Erythroblast (primary cell): ENCODE measurements around the gene ABCB9.

Experiments used
- GATA1 ChIP-seq: IDR thresholded peaks from 2 replicates; pipeline ENCODE4 v1.6.1; 2011; ENCODE audit warnings: low read depth, mild to moderate bottlenecking, control low read depth, low read length, moderate library complexity
- POLR2A ChIP-seq: IDR thresholded peaks from 2 replicates; pipeline ENCODE4 v1.6.1; 2011; ENCODE audit warnings: mild to moderate bottlenecking, low read length

DNA sequence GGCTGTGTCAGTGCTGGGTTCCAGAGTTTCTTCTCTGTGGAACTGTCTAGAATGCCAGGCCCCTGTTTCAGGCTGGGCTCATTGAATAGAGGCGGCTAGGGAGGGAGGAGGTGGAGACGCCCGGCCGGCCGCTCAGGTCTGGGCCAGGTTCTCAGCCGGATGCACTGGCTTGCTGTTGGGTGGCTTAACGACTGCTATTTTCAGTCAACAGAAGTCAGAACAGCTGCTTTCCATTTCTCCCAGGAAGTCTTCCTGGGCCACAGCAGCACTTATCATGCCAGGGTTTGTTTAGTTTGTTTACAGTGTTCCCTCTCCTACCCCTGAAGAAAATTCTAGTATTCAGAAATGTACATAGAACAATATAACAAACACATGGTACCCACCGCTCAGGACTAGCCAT is 44.3 kb downstream of the ABCB9 start:
- no peak for TF ChIP-seq POLR2A
- no peak for TF ChIP-seq GATA1
